H4 (cell line): ENCODE results near the gene PTPRN2. TPM values are rescaled to one million over a fixed set of nuclear protein-coding genes. Genes with fewer than 3 reads are reported as not detected.

Experiments used
- DNase-seq: peaks from one replicate; pipeline ENCODE4 v3.0.0-alpha.2; 2015; ENCODE audit warnings: low spot score
- total RNA-seq: library from RNA; depleted of rRNA; stranded (reverse); fragments of >200 nt; shearing (Covaris generic); gene quantifications from 2 replicates; pipeline ENCODE4 v1.2.3, GENCODE V29; 2014

Gene PTPRN2
- total RNA-seq, 1 experiment from 2014 or later = 0.97 TPM

GRCh38 chr7:158017111-158018097 lies 570.2 kb downstream of the PTPRN2 start:
- no peak for DNase-seq

GRCh38 chr7:158016180-158017097 lies 571.2 kb downstream of the PTPRN2 start:
- no peak for DNase-seq

GRCh38 chr7:158015403-158016179 lies 572.0 kb downstream of the PTPRN2 start:
- no peak for DNase-seq

- DNase-seq = no peak
Observed at GRCh38 chr7:158014976-158015375, 572.6 kb downstream of the PTPRN2 start.

GRCh38 chr7:158013085-158013668 lies 574.4 kb downstream of the PTPRN2 start:
- DNase-seq = no peak

- no peak for DNase-seq
Observed at GRCh38 chr7:158011941-158012340, 575.7 kb downstream of the PTPRN2 start.

GRCh38 chr7:158010961-158011693 lies 576.5 kb downstream of the PTPRN2 start:
- DNase-seq = no peak

GRCh38 chr7:158009886-158010285 lies 577.7 kb downstream of the PTPRN2 start:
- DNase-seq = no peak

GRCh38 chr7:158008267-158008666 lies 579.4 kb downstream of the PTPRN2 start:
- DNase-seq = no peak

- no peak for DNase-seq
Observed at GRCh38 chr7:158007697-158008257, 579.8 kb downstream of the PTPRN2 start.

GRCh38 chr7:158006841-158007696 lies 580.6 kb downstream of the PTPRN2 start:
- no peak for DNase-seq

GRCh38 chr7:158005531-158005930 lies 582.1 kb downstream of the PTPRN2 start:
- DNase-seq = no peak

- DNase-seq = peak; percentile 42
Observed at GRCh38 chr7:158004123-158004490, 583.5 kb downstream of the PTPRN2 start.

- DNase-seq = no peak
Observed at GRCh38 chr7:158003441-158004122, 584.0 kb downstream of the PTPRN2 start.

GRCh38 chr7:158002486-158003080 lies 585.0 kb downstream of the PTPRN2 start:
- no peak for DNase-seq

GRCh38 chr7:158001621-158002320 lies 585.9 kb downstream of the PTPRN2 start:
- peak; percentile 99 for DNase-seq

GRCh38 chr7:158001003-158001402 lies 586.6 kb downstream of the PTPRN2 start:
- peak; percentile 23 for DNase-seq

GRCh38 chr7:158000160-158000559 lies 587.5 kb downstream of the PTPRN2 start:
- peak; percentile 56 for DNase-seq
